OCI-LY3 (cell line): ENCODE results near the gene GBP7.

Source experiments
- EZH2phosphoT487 ChIP-seq: fragments of 200-600 bp; shearing (Covaris generic); IDR thresholded peaks from 2 replicates; pipeline ENCODE4 v1.6.1; 2018; ENCODE audit warnings: antibody characterized with exemption, mixed run types, low read depth
- TF ChIP-seq, protein P1 (sequence below): fragments of 200-600, 300-600 bp; sonication (generic); IDR thresholded peaks from 2 replicates; pipeline ENCODE4 v1.5.1; 2014; ENCODE audit warnings: antibody characterized with exemption, low read length, low read depth

DNA sequence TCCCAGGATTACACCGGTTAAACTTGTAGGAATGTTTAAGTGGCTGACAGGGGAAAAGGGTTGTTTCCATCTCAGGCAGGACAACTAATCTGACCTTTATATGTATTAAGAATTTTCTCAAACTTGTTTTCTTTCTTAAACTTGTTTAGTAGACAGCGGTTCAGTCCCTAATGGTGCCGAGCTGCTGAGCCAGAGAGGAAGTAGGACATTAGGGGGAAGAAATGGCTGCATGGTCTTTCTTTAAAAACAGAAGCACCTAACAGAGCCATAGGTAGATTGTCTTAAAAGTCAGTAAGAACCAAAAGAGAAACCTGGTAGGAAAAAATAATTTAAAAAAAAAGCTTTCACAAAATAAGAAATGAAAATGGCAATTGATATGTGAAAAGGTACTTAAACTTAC, 19.7 kb upstream of the GBP7 start:
- TF ChIP-seq, protein P1, sequence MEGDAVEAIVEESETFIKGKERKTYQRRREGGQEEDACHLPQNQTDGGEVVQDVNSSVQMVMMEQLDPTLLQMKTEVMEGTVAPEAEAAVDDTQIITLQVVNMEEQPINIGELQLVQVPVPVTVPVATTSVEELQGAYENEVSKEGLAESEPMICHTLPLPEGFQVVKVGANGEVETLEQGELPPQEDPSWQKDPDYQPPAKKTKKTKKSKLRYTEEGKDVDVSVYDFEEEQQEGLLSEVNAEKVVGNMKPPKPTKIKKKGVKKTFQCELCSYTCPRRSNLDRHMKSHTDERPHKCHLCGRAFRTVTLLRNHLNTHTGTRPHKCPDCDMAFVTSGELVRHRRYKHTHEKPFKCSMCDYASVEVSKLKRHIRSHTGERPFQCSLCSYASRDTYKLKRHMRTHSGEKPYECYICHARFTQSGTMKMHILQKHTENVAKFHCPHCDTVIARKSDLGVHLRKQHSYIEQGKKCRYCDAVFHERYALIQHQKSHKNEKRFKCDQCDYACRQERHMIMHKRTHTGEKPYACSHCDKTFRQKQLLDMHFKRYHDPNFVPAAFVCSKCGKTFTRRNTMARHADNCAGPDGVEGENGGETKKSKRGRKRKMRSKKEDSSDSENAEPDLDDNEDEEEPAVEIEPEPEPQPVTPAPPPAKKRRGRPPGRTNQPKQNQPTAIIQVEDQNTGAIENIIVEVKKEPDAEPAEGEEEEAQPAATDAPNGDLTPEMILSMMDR, result no peak
- TF ChIP-seq EZH2phosphoT487, result no peak
